HG03103 (cell line): Measurements from ENCODE around the gene HBQ1.
"Not testable (repeated sequence)": the region's sequence is repeated elsewhere in the genome, so short reads cannot be mapped to it uniquely, and the experiment has no call there.

Source experiments
- ATAC-seq: cut with Tn5 transposase; IDR thresholded peaks from one replicate; pipeline ENCODE4 v1.9.1; 2021; ENCODE audit warnings: low read depth; ENCODE audit not compliant: unreplicated experiment

HBQ1 gene

GRCh38 chr16:194516-194915 lies 14.3 kb downstream of the HBQ1 start:
- no peak for ATAC-seq

- no peak for ATAC-seq
These were observed 20.1 kb downstream of the HBQ1 start for GRCh38 chr16:200388-200787.

- ATAC-seq = no peak
These were observed 23.0 kb downstream of the HBQ1 start for GRCh38 chr16:203246-203645.

GRCh38 chr16:204046-204445 lies 23.8 kb downstream of the HBQ1 start:
- ATAC-seq = not testable (repeated sequence)

- not testable (repeated sequence) for ATAC-seq
These were observed 29.1 kb downstream of the HBQ1 start for GRCh38 chr16:209359-209758.

- ATAC-seq = not testable (repeated sequence)
These were observed 31.4 kb downstream of the HBQ1 start for GRCh38 chr16:211631-212180.

- no peak for ATAC-seq
These were observed 32.7 kb downstream of the HBQ1 start for GRCh38 chr16:212999-213398.

GRCh38 chr16:220021-220420 lies 39.8 kb downstream of the HBQ1 start:
- no peak for ATAC-seq

GRCh38 chr16:228151-228851 lies 48.0 kb downstream of the HBQ1 start:
- ATAC-seq = peak; percentile 4

GRCh38 chr16:228852-229730 lies 48.8 kb downstream of the HBQ1 start, which contains the start of gene LUC7L:
TSS of gene LUC7L (minus strand) at chr16:229449. CDS start at chr16:229339, 110 bp downstream.
- peak; percentile 78 for ATAC-seq

GRCh38 chr16:229731-230281 lies 49.5 kb downstream of the HBQ1 start:
- no peak for ATAC-seq

- not testable (repeated sequence) for ATAC-seq
These were observed 50.1 kb downstream of the HBQ1 start for GRCh38 chr16:230351-230750.
